Spinal cord (tissue), 10 donors: ENCODE data around the gene VPS37B. TPM values are rescaled to one million over a fixed set of nuclear protein-coding genes. Genes with fewer than 3 reads are reported as not detected.
"Not testable (repeated sequence)": the region's sequence is repeated elsewhere in the genome, so short reads cannot be mapped to it uniquely, and the experiment has no call there.

Experiments
- DNase-seq, 6 donors: peaks; one replicate each; pipeline versions ENCODE4 v3.0.0 to v3.0.0-alpha.2; 2013 to 2015; ENCODE audit warnings: low spot score in 6 of 6, low read depth in 4 of 6
- H3K27ac ChIP-seq: one replicate; pipeline ENCODE4 v1.5.1; 2013; ENCODE audit warnings: low read depth, low read length, control low read depth
- H3K27me3 ChIP-seq: one replicate; pipeline ENCODE4 v1.6.1; 2013; ENCODE audit warnings: low read length; ENCODE audit not compliant: control insufficient read depth, insufficient read depth
- H3K36me3 ChIP-seq: one replicate; pipeline ENCODE4 v1.6.1; 2013; ENCODE audit warnings: low read length; ENCODE audit not compliant: control insufficient read depth, insufficient read depth
- H3K4me1 ChIP-seq: one replicate; pipeline ENCODE4 v1.6.1; 2013; ENCODE audit warnings: low read length; ENCODE audit not compliant: control insufficient read depth, insufficient read depth
- H3K4me3 ChIP-seq: one replicate; pipeline ENCODE4 v1.5.1; 2013; ENCODE audit warnings: low read depth, low read length, control low read depth
- H3K9me3 ChIP-seq: one replicate; pipeline ENCODE4 v1.6.1; 2013; ENCODE audit warnings: low read length; ENCODE audit not compliant: control insufficient read depth, insufficient read depth
- WGBS: methylation state at CpG from one replicate; pipeline ENCODE4 v1.1.5; 2013; ENCODE audit warnings: missing lambda C conversion rate; ENCODE audit not compliant: insufficient coverage; 5-methylcytosine and 5-hydroxymethylcytosine counted together
- polyA plus RNA-seq, 2 donors: library from polyadenylated mRNA; unstranded; fragments of 120-200 nt; gene quantifications; one replicate each; pipeline ENCODE4 v1.2.1, GENCODE V29; 2013; ENCODE audit not compliant: insufficient read length in 2 of 2
- total RNA-seq, 2 donors: library from RNA; depleted of rRNA in 1 of 2; stranded (reverse); fragments of 120-200 nt in 1 of 2; fragments of >200 nt in 1 of 2; gene quantifications; one replicate each; pipeline versions ENCODE4 v1.2.3 to v1.2.4, GENCODE V29; 2013 to 2014
- donor health status: healthy.

VPS37B gene
- total and polyA plus RNA-seq, 4 donors, result 13.7 to 43.2 (median 32.0) TPM

GRCh38 chr12:122917507-122918121 is 21.7 kb upstream of the VPS37B start:
- DNase-seq, result peak in 2 of 6 donors; percentile 40 to 66
- no peak overlapping the region for H3K27ac ChIP-seq
- peaks cover 11% of the 10 kb centered on the region for H3K4me1 ChIP-seq
- 27% methylated on average over 9 of the region's 9 CpGs for WGBS
- H3K4me3 ChIP-seq, result no peak overlapping the region
- H3K27me3 ChIP-seq, result no peaks in the 10 kb centered on the region
- H3K36me3 ChIP-seq, result peaks cover 3% of the 10 kb centered on the region
- no peaks in the 10 kb centered on the region for H3K9me3 ChIP-seq

GRCh38 chr12:122909442-122910288 is 13.7 kb upstream of the VPS37B start:
- DNase-seq, result peak in 2 of 6 donors; percentile 84 to 85
- peaks cover 13% of the 10 kb centered on the region for H3K4me1 ChIP-seq
- H3K9me3 ChIP-seq, result no peaks in the 10 kb centered on the region
- no peaks in the 10 kb centered on the region for H3K27me3 ChIP-seq
- no peaks in the 10 kb centered on the region for H3K36me3 ChIP-seq
- WGBS, result 6% methylated on average over 4 of the region's 12 CpGs
- no peak overlapping the region for H3K27ac ChIP-seq
- H3K4me3 ChIP-seq, result no peak overlapping the region

- no peaks in the 10 kb centered on the region for H3K27me3 ChIP-seq
- H3K4me1 ChIP-seq, result peaks cover 13% of the 10 kb centered on the region
- H3K27ac ChIP-seq, result no peak overlapping the region
- H3K9me3 ChIP-seq, result no peaks in the 10 kb centered on the region
- H3K4me3 ChIP-seq, result no peak overlapping the region
- 87% methylated on average over 5 of the region's 6 CpGs for WGBS
- no peak for DNase-seq
- no peaks in the 10 kb centered on the region for H3K36me3 ChIP-seq
These were observed 13.0 kb upstream of the VPS37B start for GRCh38 chr12:122908915-122909314.

GRCh38 chr12:122905258-122905657 is 9.3 kb upstream of the VPS37B start:
- not testable (repeated sequence) for H3K27me3 ChIP-seq, H3K9me3 ChIP-seq, H3K4me3 ChIP-seq, H3K4me1 ChIP-seq, DNase-seq, H3K36me3 ChIP-seq, H3K27ac ChIP-seq
- WGBS, result 92% methylated on average over 2 of the region's 5 CpGs

- Histone ChIP-seq H3K36me3 (no peaks in the 10 kb centered on the region), H3K4me3 (no peak overlapping the region), H3K4me1 (peaks cover 3% of the 10 kb centered on the region), H3K9me3 (no peaks in the 10 kb centered on the region), H3K27me3 (no peaks in the 10 kb centered on the region), H3K27ac (no peak overlapping the region)
- WGBS, result 19% methylated on average over 2 of the region's 7 CpGs
- no peak for DNase-seq
These were observed 7.7 kb upstream of the VPS37B start for GRCh38 chr12:122903693-122904034.

- peaks cover 3% of the 10 kb centered on the region for H3K4me1 ChIP-seq
- H3K9me3 ChIP-seq, result no peaks in the 10 kb centered on the region
- H3K27ac ChIP-seq, result no peak overlapping the region
- no peaks in the 10 kb centered on the region for H3K36me3 ChIP-seq
- peak in 1 of 6 donors; percentile 46 for DNase-seq
- H3K4me3 ChIP-seq, result no peak overlapping the region
- H3K27me3 ChIP-seq, result no peaks in the 10 kb centered on the region
- 53% methylated on average over 3 of the region's 10 CpGs for whole genome bisulfite sequencing
These were observed 7.1 kb upstream of the VPS37B start for GRCh38 chr12:122902854-122903692.

- H3K27ac ChIP-seq, result no peak overlapping the region
These were observed 4.0 kb upstream of the VPS37B start for GRCh38 chr12:122899887-122900286.

GRCh38 chr12:122896662-122897061 is 738 bp upstream of the VPS37B start:
- H3K27me3 ChIP-seq, result no peaks in the 10 kb centered on the region
- H3K4me1 ChIP-seq, result peaks cover 40% of the 10 kb centered on the region
- no peak overlapping the region for H3K4me3 ChIP-seq
- peak overlapping the region; percentile 94 for H3K27ac ChIP-seq
- DNase-seq, result no peak
- no peaks in the 10 kb centered on the region for H3K9me3 ChIP-seq
- WGBS, result 89% methylated on average over 6 of the region's 7 CpGs
- no peaks in the 10 kb centered on the region for H3K36me3 ChIP-seq

More at GRCh38 chr12:122899887-122900286, 4.0 kb upstream of the VPS37B start:
- Histone ChIP-seq H3K27me3 (no peaks in the 10 kb centered on the region), H3K4me3 (no peak overlapping the region), H3K4me1 (peaks cover 21% of the 10 kb centered on the region), H3K9me3 (no peaks in the 10 kb centered on the region), H3K36me3 (no peaks in the 10 kb centered on the region)
- 100% methylated on average over 2 of the region's 6 CpGs for WGBS
- DNase-seq, result no peak

- WGBS, result 12% methylated on average over 9 of the region's 9 CpGs
- H3K9me3 ChIP-seq, result no peaks in the 10 kb centered on the region
- H3K36me3 ChIP-seq, result no peaks in the 10 kb centered on the region
- H3K4me1 ChIP-seq, result peaks cover 42% of the 10 kb centered on the region
- H3K4me3 ChIP-seq, result peak overlapping the region; percentile 97
- peak in 1 of 6 donors; percentile 63 for DNase-seq
- H3K27me3 ChIP-seq, result no peaks in the 10 kb centered on the region
- H3K27ac ChIP-seq, result peak overlapping the region; percentile 94
These were observed 612 bp downstream of the VPS37B start for GRCh38 chr12:122895320-122895703.
